Lung (tissue), 12 donors: ENCODE measurements around the gene C5orf58. TPM values are rescaled to one million over a fixed set of nuclear protein-coding genes. Genes with fewer than 3 reads are reported as not detected.

Experiments used
- ATAC-seq: fragments of 200-7000 bp; cut with Tn5 transposase; one replicate; pipeline ENCODE4 v1.9.1; 2020; ENCODE audit warnings: moderate number of reproducible peaks; ENCODE audit not compliant: insufficient read depth, low FRiP score
- DNase-seq, 3 donors: peaks; one replicate each; pipeline ENCODE4 v3.0.0-alpha.2; 2013 to 2017
- H3K27ac ChIP-seq, 2 donors: one replicate each; pipeline ENCODE4 v1.5.1; 2013; ENCODE audit warnings: mild to moderate bottlenecking in 2 of 2, moderate library complexity in 2 of 2, control low read depth in 1 of 2, inconsistent platforms in 1 of 2, low read depth in 1 of 2, low read length in 1 of 2
- H3K27me3 ChIP-seq, 3 donors: one replicate each; pipeline ENCODE4 v1.5.1; 2013; ENCODE audit warnings: low read length in 2 of 3; ENCODE audit not compliant: control insufficient read depth in 3 of 3, insufficient read depth in 3 of 3
- H3K36me3 ChIP-seq, 4 donors: one replicate each; pipeline ENCODE4 v1.5.1; 2013; ENCODE audit warnings: low read length in 4 of 4, mild to moderate bottlenecking in 1 of 4, moderate library complexity in 1 of 4; ENCODE audit not compliant: control insufficient read depth in 4 of 4, insufficient read depth in 4 of 4
- H3K4me1 ChIP-seq, 5 donors: one replicate each; pipeline ENCODE4 v1.5.1; 2013; ENCODE audit warnings: low read length in 5 of 5, mild to moderate bottlenecking in 2 of 5, moderate library complexity in 1 of 5; ENCODE audit not compliant: control insufficient read depth in 5 of 5, insufficient read depth in 5 of 5
- H3K4me3 ChIP-seq: one replicate; pipeline ENCODE4 v1.5.1; 2013; ENCODE audit warnings: mild to moderate bottlenecking, control low read depth, moderate library complexity
- H3K9ac ChIP-seq, 2 donors: one replicate each; pipeline ENCODE4 v1.5.1; 2013; ENCODE audit warnings: low read length in 2 of 2, control low read depth in 1 of 2; ENCODE audit not compliant: insufficient read depth in 1 of 2
- H3K9me3 ChIP-seq, 4 donors: one replicate each; pipeline ENCODE4 v1.5.1; 2013; ENCODE audit warnings: low read length in 3 of 4, mild to moderate bottlenecking in 1 of 4, moderate library complexity in 1 of 4; ENCODE audit not compliant: control insufficient read depth in 4 of 4, insufficient read depth in 3 of 4
- WGBS, 2 donors: extraction: QIAGEN DNeasy Blood & Tissue Kit; methylation state at CpG; one replicate each; pipeline ENCODE4 v1.1.7; 2013; 5-methylcytosine and 5-hydroxymethylcytosine counted together
- polyA plus RNA-seq, 2 donors: library from polyadenylated mRNA; stranded (reverse); fragments of 200-250 nt; gene quantifications; one replicate each; pipeline ENCODE4 v1.2.1, GENCODE V29; 2013
- total RNA-seq, 2 donors: library from RNA; depleted of rRNA in 1 of 2; stranded (reverse); fragments of >200 nt in 1 of 2; gene quantifications; one replicate each; pipeline ENCODE4 v1.2.1, GENCODE V29; 2014 to 2021
- TF ChIP-seq, protein P1 (sequence below): IDR thresholded peaks from 2 replicates; pipeline ENCODE4 v1.5.1; 2012; ENCODE audit warnings: mild to moderate bottlenecking; ENCODE audit errors: control extremely low read depth, extremely low read depth
- donor health status: control.
- donor health status: control.
- donor health status: Bipolar disorder and iron deficiency.
- donor health status: healthy.
- donor health status: DM: yes; HTN: yes; CAD: no.

C5orf58 gene
- total and polyA plus RNA-seq, 4 donors: 0.05 TPM; not detected in 3

DNA sequence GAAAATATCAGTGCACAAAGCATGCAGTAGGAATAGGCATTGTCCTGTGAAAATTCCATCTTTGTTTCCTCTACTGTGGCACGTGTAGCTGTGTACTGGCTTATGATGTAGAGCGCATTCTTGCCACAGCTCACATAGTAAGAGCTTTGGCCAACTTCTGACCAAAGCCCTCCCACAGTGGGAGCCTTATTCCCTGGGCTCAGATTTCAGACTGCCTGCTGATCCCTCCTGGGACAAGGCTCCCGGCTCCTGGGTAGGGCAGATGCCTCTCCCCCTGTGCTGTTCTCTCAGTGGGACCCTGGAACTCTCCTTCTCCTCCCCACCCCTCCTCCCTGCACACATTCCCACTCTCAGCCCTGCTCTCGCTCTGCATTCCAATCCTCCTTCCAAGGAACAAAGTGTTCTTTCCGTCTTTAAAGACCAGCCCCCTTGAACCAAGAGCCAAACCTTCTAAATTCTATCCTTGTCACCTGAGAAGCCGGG is 47.3 kb downstream of the C5orf58 start:
- peaks cover 0 to 20% (median 16%) of the 10 kb centered on the region in 5 donors for H3K4me1 ChIP-seq
- no peak overlapping the region for H3K4me3 ChIP-seq
- peaks cover 0 to 9% (median 2%) of the 10 kb centered on the region in 3 donors for H3K27me3 ChIP-seq
- H3K36me3 ChIP-seq: peaks cover 0 to 7% (median 0%) of the 10 kb centered on the region in 4 donors
- H3K9ac ChIP-seq: no peak overlapping the region
- peaks cover 0 to 3% (median 0%) of the 10 kb centered on the region in 4 donors for H3K9me3 ChIP-seq
- TF ChIP-seq, protein P1, sequence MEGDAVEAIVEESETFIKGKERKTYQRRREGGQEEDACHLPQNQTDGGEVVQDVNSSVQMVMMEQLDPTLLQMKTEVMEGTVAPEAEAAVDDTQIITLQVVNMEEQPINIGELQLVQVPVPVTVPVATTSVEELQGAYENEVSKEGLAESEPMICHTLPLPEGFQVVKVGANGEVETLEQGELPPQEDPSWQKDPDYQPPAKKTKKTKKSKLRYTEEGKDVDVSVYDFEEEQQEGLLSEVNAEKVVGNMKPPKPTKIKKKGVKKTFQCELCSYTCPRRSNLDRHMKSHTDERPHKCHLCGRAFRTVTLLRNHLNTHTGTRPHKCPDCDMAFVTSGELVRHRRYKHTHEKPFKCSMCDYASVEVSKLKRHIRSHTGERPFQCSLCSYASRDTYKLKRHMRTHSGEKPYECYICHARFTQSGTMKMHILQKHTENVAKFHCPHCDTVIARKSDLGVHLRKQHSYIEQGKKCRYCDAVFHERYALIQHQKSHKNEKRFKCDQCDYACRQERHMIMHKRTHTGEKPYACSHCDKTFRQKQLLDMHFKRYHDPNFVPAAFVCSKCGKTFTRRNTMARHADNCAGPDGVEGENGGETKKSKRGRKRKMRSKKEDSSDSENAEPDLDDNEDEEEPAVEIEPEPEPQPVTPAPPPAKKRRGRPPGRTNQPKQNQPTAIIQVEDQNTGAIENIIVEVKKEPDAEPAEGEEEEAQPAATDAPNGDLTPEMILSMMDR: no peak
- WGBS, 2 donors: 53 to 54% methylated on average over 6 of the region's 6 CpGs
- peak overlapping the region in 1 of 2 donors; percentile 23 for H3K27ac ChIP-seq
- no peak for ATAC-seq
- no peak for DNase-seq

DNA sequence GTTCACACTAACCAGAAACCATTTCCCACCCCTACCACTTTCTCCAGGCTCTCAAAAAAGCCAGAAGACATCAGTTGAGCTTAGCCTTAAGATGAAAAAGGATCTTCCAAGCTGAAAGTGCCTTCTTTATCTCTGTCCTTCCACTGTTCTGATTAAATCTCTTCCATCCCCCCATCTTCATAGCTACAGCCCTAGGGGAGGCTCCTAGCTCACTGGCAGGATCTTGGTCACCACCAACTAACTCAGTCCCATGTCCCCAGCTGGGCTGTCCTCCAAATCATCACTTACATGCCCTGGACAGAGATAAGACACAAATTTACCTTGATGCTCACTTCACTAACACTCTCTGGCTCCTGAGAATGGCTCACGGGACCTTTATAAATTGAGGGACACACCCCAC is 50.5 kb downstream of the C5orf58 start:
- TF ChIP-seq, protein P1: no peak
- H3K27me3 ChIP-seq: peaks cover 0 to 7% (median 0%) of the 10 kb centered on the region in 3 donors
- H3K4me3 ChIP-seq: no peak overlapping the region
- H3K4me1 ChIP-seq: peaks cover 0 to 16% (median 10%) of the 10 kb centered on the region in 5 donors
- ATAC-seq: no peak
- peaks cover 0 to 11% (median 0%) of the 10 kb centered on the region in 4 donors for H3K36me3 ChIP-seq
- H3K9me3 ChIP-seq: peaks cover 0 to 3% (median 0%) of the 10 kb centered on the region in 4 donors
- WGBS, 2 donors: 95 to 96% methylated on average over 1 of the region's 1 CpG
- DNase-seq: no peak
- H3K27ac ChIP-seq: no peak overlapping the region
- H3K9ac ChIP-seq: no peak overlapping the region

DNA sequence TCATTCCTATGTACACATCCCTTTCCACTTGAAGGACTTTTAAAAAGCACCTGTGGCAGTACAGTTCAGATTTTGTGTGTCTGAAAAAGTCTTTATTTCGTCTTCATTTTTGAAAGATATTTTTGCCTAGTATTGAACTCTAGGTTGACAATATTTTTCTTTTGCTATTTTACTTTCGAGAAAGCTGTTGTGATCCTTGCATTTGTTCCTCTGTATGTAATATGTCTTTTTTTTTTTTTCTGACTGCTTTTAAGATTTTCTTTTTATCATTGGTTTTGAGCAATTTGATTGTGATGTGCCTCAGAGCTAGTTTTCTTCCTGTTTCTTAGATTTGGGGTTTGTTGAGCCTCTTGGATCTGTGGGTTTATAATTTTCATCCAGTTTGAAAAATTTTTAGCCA is 51.4 kb downstream of the C5orf58 start:
- Histone ChIP-seq H3K9me3 (peaks cover 0 to 3% (median 0%) of the 10 kb centered on the region in 4 donors), H3K4me3 (no peak overlapping the region), H3K36me3 (peaks cover 0 to 13% (median 0%) of the 10 kb centered on the region in 4 donors), H3K9ac (no peak overlapping the region), H3K4me1 (peaks cover 0 to 14% (median 9%) of the 10 kb centered on the region in 5 donors), H3K27ac (no peak overlapping the region), H3K27me3 (peaks cover 0 to 7% (median 5%) of the 10 kb centered on the region in 3 donors)
- ATAC-seq (no peak), DNase-seq (no peak)
- TF ChIP-seq, protein P1: no peak
- WGBS, 2 donors: 84 to 96% methylated on average over 2 of the region's 2 CpGs

DNA sequence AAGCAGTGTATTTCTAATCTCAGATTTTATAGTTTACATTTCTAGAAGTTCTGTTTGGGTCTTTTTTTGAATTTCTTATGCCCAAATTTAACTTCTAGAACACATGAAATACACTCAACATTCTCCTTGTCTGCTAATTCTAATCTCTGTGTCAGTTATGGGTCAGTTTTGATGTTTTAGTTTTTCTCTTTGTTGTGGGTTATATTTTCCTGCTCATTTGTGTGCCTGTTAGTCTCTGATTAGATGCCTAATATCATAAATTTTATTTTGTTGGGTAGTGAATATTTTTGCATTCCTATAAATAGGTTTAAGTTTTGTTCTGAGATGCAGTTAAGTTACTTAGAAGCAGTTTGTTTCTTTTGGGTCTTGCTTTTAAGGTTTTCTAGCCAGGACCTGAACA is 52.4 kb downstream of the C5orf58 start:
- Histone ChIP-seq H3K4me3 (no peak overlapping the region), H3K27me3 (peaks cover 0 to 10% (median 7%) of the 10 kb centered on the region in 3 donors), H3K36me3 (peaks cover 0 to 14% (median 0%) of the 10 kb centered on the region in 4 donors), H3K9me3 (peaks cover 0 to 6% (median 0%) of the 10 kb centered on the region in 4 donors), H3K27ac (no peak overlapping the region), H3K9ac (no peak overlapping the region), H3K4me1 (peaks cover 0 to 11% (median 8%) of the 10 kb centered on the region in 5 donors)
- TF ChIP-seq, protein P1: no peak
- ATAC-seq (no peak), DNase-seq (no peak)
